ENCODE measurements around the gene POLD1. TPM values are rescaled to one million over a fixed set of nuclear protein-coding genes. Genes with fewer than 3 reads are reported as not detected.

Gene POLD1
- total and polyA plus RNA-seq, 10 donors: 26.5 to 66.6 (median 34.2) TPM

GRCh38 chr19:50368649-50369570, 15.2 kb upstream of the POLD1 start:
- Histone ChIP-seq H3K27me3 (replicated peaks in 1 of 7) (no peaks in the 10 kb centered on the region), H3K9me3 (no peaks in the 10 kb centered on the region), H3K36me3 (no peaks in the 10 kb centered on the region), H3K27ac (peak overlapping the region; percentile 14 to 87 (median 74)), H3K4me3 (peak overlapping the region; percentile 32 to 82 (median 64)), H3K4me1 (peaks cover 5 to 47% (median 25%) of the 10 kb centered on the region in 6 donors)
- intact Hi-C loops (cut with DNase I; ENCODE audit: low total_unique reads): loop anchor here (5.0 to 10.0 kb wide), 2 partner anchors 46 to 93 kb away; partner anchors contain the start of gene SPIB
- no peak for TF ChIP-seq POLR2A (IDR thresholded peaks at IDR 0.05)
- TF ChIP-seq, protein P1, sequence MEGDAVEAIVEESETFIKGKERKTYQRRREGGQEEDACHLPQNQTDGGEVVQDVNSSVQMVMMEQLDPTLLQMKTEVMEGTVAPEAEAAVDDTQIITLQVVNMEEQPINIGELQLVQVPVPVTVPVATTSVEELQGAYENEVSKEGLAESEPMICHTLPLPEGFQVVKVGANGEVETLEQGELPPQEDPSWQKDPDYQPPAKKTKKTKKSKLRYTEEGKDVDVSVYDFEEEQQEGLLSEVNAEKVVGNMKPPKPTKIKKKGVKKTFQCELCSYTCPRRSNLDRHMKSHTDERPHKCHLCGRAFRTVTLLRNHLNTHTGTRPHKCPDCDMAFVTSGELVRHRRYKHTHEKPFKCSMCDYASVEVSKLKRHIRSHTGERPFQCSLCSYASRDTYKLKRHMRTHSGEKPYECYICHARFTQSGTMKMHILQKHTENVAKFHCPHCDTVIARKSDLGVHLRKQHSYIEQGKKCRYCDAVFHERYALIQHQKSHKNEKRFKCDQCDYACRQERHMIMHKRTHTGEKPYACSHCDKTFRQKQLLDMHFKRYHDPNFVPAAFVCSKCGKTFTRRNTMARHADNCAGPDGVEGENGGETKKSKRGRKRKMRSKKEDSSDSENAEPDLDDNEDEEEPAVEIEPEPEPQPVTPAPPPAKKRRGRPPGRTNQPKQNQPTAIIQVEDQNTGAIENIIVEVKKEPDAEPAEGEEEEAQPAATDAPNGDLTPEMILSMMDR (IDR thresholded peaks at IDR 0.05 in 8 of 11, conservative IDR thresholded peaks at IDR 0.05 in 3 of 11): peak; percentile 80 to 94 (median 92)
- peak in 2 of 3 donors; percentile 53 to 60 for TF ChIP-seq POLR2AphosphoS5 (IDR thresholded peaks at IDR 0.05)
- WGBS, 5 donors: 5 to 14% (median 8%) methylated on average over 25 to 34 of the region's 34 CpGs
- DNase-seq: peak; percentile 90

GRCh38 chr19:50371914-50372475, 12.2 kb upstream of the POLD1 start:
- no peak for DNase-seq
- Histone ChIP-seq H3K9me3 (no peaks in the 10 kb centered on the region), H3K4me3 (no peak overlapping the region), H3K36me3 (no peaks in the 10 kb centered on the region), H3K4me1 (peaks cover 5 to 40% (median 21%) of the 10 kb centered on the region in 6 donors), H3K27ac (peak overlapping the region in 1 of 8 donors; percentile 30), H3K27me3 (replicated peaks in 1 of 7) (no peaks in the 10 kb centered on the region)
- intact Hi-C loops (cut with DNase I; ENCODE audit: low total_unique reads): no loop called here
- TF ChIP-seq, protein P1 (IDR thresholded peaks at IDR 0.05 in 8 of 11, conservative IDR thresholded peaks at IDR 0.05 in 3 of 11): no peak
- TF ChIP-seq POLR2A (IDR thresholded peaks at IDR 0.05) (no peak), POLR2AphosphoS5 (IDR thresholded peaks at IDR 0.05) (no peak)
- 67 to 83% (median 76%) methylated on average over 10 of the region's 10 CpGs for WGBS, 5 donors

DNA sequence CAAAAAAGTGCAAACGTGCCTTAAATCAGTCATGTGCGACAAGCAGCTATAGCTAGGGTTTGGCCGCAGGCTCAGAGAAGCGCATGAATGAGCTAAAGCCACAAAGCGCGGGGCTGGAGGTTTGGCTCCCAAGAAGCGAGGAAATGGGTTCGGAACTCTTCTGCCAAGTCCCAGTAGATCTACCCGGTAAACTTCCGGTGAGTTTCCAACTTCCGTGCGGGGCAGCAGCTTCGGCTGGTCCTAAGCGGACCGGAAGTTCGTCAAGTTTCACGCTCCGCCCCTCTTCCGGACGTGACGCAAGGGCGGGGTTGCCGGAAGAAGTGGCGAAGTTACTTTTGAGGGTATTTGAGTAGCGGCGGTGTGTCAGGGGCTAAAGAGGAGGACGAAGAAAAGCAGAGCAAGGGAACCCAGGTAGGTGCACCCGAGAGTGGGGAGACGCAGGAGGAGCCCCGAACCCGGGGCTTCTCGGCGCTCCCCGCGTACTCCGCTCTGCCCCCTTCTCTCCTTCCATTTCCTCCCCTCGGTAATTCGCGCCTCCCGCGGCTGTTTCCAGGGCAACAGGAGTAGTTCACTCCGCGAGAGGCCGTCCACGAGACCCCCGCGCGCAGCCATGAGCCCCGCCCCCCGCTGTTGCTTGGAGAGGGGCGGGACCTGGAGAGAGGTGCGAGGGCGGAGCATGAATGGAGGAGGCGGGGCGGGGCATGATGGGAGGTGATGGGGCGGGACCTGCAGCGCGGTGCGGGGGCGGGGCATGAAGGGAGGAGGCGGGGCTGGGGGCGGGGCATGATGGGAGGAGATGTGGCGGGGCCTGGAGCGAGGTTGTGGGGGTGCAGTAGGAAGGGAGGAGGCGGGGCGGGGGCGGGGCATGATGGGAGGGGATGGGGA, 7.7 kb upstream of the POLD1 start, which contains the start of gene NR1H2:
TSS of gene NR1H2 (plus strand) at position 292 of the 885 bp plus-strand sequence. CDS start 1,149 bp downstream, outside the sequence.
- intact Hi-C loops (cut with DNase I; ENCODE audit: low total_unique reads): no loop called here
- 1 to 2% (median 2%) methylated on average over 52 to 67 of the region's 67 CpGs for WGBS, 5 donors

More for the DNA sequence above, 7.7 kb upstream of the POLD1 start, which contains the start of gene NR1H2:
- DNase-seq: peak; percentile 98
- H3K27me3 ChIP-seq (replicated peaks in 1 of 7): no peaks in the 10 kb centered on the region
- peaks cover 0 to 43% (median 42%) of the 10 kb centered on the region in 6 donors for H3K36me3 ChIP-seq
- TF ChIP-seq, protein P1 (IDR thresholded peaks at IDR 0.05 in 8 of 11, conservative IDR thresholded peaks at IDR 0.05 in 3 of 11): peak in 3 of 11 experiments; percentile 5 to 12 (median 8)
- TF ChIP-seq POLR2A (IDR thresholded peaks at IDR 0.05) (peak in 1 of 3 donors; percentile 12), POLR2AphosphoS5 (IDR thresholded peaks at IDR 0.05) (peak; percentile 94 to 99 (median 95))
- no peaks in the 10 kb centered on the region for H3K9me3 ChIP-seq
- H3K27ac ChIP-seq: peak within 1 kb of the TSS; percentile 98 to 100 (median 99)
- H3K4me3 ChIP-seq: peak within 1 kb of the TSS; percentile 61 to 92 (median 76)
- H3K4me1 ChIP-seq: peaks cover 0 to 57% (median 29%) of the 10 kb centered on the region in 6 donors
